Measurements from ENCODE around the gene RNF43. TPM values are rescaled to one million over a fixed set of nuclear protein-coding genes. Genes with fewer than 3 reads are reported as not detected.

Gene RNF43
- total and polyA plus RNA-seq, 3 donors from 2014 or later: 9.7 to 22.7 (median 15.6) TPM

DNA sequence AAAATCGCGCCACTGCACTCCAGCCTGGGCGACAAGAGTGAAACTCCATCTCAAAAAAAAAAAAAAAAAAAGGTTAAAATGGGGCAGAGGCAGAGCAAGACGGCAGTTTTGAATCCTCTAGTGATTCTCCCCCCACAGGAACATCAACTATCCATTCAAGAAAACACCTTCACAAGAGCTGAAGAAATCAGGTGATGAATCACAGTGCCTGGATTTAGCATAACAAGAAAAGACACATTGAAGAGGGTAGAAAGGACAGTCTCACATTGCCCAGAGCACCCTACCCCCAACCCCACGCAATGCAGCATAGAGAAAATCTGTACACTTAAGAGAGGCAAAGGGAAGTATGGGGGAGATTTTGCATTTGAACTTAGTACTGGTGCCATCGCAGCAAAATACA, 28.8 kb upstream of the RNF43 start:
- DNase-seq: no peak
- Histone ChIP-seq H3K4me3 (no peak overlapping the region), H3K36me3 (ENCODE audit: low read depth, missing control alignments) (no peaks in the 10 kb centered on the region), H3K4me1 (no peaks in the 10 kb centered on the region), H3K27ac (no peak overlapping the region), H3K9me3 (no peaks in the 10 kb centered on the region), H3K27me3 (no peaks in the 10 kb centered on the region)
- WGBS, 2 donors: 81 to 85% methylated on average over 6 of the region's 6 CpGs
- intact Hi-C loops (cut with DNase I; ENCODE audit: low total_unique reads): no loop called here
- TF ChIP-seq, protein P1, sequence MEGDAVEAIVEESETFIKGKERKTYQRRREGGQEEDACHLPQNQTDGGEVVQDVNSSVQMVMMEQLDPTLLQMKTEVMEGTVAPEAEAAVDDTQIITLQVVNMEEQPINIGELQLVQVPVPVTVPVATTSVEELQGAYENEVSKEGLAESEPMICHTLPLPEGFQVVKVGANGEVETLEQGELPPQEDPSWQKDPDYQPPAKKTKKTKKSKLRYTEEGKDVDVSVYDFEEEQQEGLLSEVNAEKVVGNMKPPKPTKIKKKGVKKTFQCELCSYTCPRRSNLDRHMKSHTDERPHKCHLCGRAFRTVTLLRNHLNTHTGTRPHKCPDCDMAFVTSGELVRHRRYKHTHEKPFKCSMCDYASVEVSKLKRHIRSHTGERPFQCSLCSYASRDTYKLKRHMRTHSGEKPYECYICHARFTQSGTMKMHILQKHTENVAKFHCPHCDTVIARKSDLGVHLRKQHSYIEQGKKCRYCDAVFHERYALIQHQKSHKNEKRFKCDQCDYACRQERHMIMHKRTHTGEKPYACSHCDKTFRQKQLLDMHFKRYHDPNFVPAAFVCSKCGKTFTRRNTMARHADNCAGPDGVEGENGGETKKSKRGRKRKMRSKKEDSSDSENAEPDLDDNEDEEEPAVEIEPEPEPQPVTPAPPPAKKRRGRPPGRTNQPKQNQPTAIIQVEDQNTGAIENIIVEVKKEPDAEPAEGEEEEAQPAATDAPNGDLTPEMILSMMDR (IDR thresholded peaks at IDR 0.05): no peak
- TF ChIP-seq POLR2A (IDR thresholded peaks at IDR 0.05): no peak

DNA sequence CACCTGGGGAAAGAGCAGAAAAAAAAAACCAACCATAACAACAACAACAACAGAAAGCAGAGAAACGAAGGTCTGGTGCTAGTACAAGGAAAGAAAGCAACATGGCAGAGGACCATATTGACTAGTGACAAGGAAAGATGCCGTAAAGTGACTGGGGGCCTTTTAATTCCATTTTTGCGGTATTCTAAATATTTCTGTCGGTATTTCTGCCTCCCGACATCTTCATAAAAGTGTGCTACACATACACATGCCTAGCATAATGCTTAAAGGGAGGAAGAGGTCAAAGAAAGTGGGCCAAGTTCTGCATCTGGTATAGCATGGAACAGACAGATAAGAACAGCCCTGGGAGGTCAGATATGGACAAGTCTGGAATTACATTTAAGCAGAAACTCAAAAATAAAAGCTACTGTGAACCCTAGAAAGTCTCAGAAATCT, 19.5 kb upstream of the RNF43 start:
- no peaks in the 10 kb centered on the region for H3K27me3 ChIP-seq
- 53 to 66% methylated on average over 5 of the region's 5 CpGs for WGBS, 2 donors
- H3K27ac ChIP-seq: no peak overlapping the region
- no peak overlapping the region for H3K4me3 ChIP-seq
- DNase-seq: no peak
- intact Hi-C loops (cut with DNase I; ENCODE audit: low total_unique reads): no loop called here
- no peaks in the 10 kb centered on the region for H3K36me3 ChIP-seq (ENCODE audit: low read depth, missing control alignments)
- no peak for TF ChIP-seq POLR2A (IDR thresholded peaks at IDR 0.05)
- TF ChIP-seq, protein P1 (IDR thresholded peaks at IDR 0.05): no peak
- H3K4me1 ChIP-seq: no peaks in the 10 kb centered on the region
- H3K9me3 ChIP-seq: no peaks in the 10 kb centered on the region

DNA sequence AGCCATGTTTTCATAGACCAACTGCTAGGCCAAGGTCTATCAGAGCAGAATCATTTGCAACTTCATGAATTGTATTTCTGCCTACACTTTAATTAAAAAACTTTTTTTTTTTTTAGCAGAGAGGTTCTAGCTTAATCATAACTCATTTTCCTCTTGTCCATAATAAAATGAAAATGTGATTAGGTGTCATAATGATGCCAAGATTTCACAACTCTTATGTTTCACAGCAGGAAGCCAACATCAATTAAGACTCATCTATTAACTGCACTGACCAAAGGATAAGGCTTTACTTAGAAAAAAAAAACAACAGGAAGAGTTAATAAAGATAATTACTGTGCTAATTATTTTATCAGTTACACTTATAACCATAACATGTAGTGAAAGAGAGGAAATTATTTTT, 18.9 kb upstream of the RNF43 start:
- no peak overlapping the region for H3K27ac ChIP-seq
- intact Hi-C loops (cut with DNase I; ENCODE audit: low total_unique reads): no loop called here
- no peak for DNase-seq
- H3K4me1 ChIP-seq: no peaks in the 10 kb centered on the region
- H3K9me3 ChIP-seq: no peaks in the 10 kb centered on the region
- TF ChIP-seq, protein P1 (IDR thresholded peaks at IDR 0.05): no peak
- no peak for TF ChIP-seq POLR2A (IDR thresholded peaks at IDR 0.05)
- no peak overlapping the region for H3K4me3 ChIP-seq
- no peaks in the 10 kb centered on the region for H3K27me3 ChIP-seq
- no peaks in the 10 kb centered on the region for H3K36me3 ChIP-seq (ENCODE audit: low read depth, missing control alignments)

DNA sequence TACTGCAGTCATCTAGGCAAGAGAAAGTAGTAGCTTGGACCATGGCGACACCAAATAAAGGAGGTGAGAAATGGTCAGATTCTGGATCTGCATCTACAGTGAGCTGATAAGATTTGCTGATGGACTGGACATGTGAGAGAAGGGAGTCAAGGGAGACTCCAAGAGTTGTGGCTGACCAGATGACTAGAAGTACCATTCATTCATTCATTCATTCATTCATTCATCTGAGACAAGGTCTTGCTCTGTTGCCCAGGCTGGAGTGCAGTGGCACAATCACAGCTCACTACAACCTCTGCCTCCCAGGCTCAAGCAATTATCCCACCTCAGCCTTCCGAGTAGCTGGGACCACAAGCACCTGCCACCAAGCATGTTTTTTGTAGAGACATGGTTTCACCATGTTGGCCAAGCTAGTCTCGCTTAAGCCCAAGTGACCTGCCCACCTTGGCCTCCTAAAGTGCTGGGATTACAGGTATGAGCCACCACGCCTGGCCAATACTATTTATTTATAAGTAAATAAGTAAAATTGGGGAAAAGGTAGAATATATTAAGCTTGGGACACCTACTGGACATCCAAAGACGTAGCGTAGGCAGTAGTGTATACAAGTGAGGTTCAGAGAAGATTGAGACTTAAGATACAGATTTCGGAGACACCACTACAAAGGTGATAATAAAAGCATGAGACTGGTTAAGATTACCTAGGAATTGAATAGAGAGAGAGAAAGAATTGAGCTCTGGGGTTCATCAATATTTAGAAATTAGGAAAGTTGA, 15.7 kb upstream of the RNF43 start:
- intact Hi-C loops (cut with DNase I; ENCODE audit: low total_unique reads): no loop called here
- 90% methylated on average over 7 of the region's 7 CpGs for WGBS, 2 donors

More for the DNA sequence above, 15.7 kb upstream of the RNF43 start:
- Histone ChIP-seq H3K4me3 (no peak overlapping the region), H3K4me1 (no peaks in the 10 kb centered on the region), H3K27ac (no peak overlapping the region), H3K27me3 (no peaks in the 10 kb centered on the region), H3K36me3 (ENCODE audit: low read depth, missing control alignments) (no peaks in the 10 kb centered on the region), H3K9me3 (no peaks in the 10 kb centered on the region)
- DNase-seq: no peak
- TF ChIP-seq, protein P1 (IDR thresholded peaks at IDR 0.05): no peak
- TF ChIP-seq POLR2A (IDR thresholded peaks at IDR 0.05): no peak
